ENCODE results near the gene RASA1. TPM values are rescaled to one million over a fixed set of nuclear protein-coding genes. Genes with fewer than 3 reads are reported as not detected.

RASA1 gene
- total RNA-seq, 4 donors from 2014 or later = 12.0 to 16.8 (median 12.2) TPM

DNA sequence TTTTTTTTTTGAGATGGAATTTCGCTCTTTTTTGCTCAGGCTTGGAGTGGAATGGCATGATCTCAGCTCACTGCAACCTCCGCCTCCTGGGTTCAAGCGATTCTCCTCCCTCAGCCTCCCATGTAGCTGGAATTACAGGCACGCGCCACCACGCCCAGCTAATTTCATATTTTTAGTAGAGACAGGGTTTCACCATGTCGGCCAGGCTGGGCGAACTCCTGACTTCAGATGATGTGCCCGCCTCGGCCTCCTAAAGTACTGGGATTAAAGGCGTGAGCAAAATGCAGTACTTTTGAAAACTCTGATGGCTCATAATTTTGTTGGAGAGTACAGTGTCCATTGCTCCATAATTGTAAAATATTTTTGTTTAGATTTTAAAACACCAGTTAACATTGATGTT is 92.4 kb downstream of the RASA1 start:
- in situ Hi-C loops (cut with MboI; ENCODE audit: low sequenced_read_pairs in 4 of 4) = no loop called here
- peaks cover 0 to 4% of the 10 kb centered on the region in 2 donors for H3K36me3 ChIP-seq
- intact Hi-C loops (cut with DNase I; ENCODE audit: low total_unique reads) = no loop called here

DNA sequence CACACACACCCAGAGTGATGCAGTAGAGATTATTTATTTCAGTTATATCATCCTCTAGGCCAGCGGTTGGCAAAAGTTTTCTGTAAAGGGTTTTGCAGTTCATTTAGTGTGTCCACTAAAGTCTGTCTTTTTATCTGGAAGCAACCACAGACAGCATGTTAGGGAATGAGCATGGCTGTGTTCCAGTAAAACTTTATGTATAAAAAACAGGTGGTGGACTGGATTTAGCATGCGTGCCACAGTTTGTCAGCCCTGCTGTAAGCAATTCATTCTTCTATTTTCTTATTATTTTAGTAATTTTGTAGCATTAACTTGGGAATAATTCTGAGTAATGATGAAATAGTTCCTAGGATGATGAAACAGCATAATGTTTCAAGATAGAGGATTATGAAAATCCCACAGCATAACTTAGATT is 93.4 kb downstream of the RASA1 start:
- no peaks in the 10 kb centered on the region for H3K4me1 ChIP-seq
- H3K36me3 ChIP-seq = peaks cover 0 to 6% of the 10 kb centered on the region in 2 donors
- H3K27me3 ChIP-seq = no peaks in the 10 kb centered on the region
- in situ Hi-C loops (cut with MboI; ENCODE audit: low sequenced_read_pairs in 4 of 4) = no loop called here
- TF ChIP-seq, protein P1, sequence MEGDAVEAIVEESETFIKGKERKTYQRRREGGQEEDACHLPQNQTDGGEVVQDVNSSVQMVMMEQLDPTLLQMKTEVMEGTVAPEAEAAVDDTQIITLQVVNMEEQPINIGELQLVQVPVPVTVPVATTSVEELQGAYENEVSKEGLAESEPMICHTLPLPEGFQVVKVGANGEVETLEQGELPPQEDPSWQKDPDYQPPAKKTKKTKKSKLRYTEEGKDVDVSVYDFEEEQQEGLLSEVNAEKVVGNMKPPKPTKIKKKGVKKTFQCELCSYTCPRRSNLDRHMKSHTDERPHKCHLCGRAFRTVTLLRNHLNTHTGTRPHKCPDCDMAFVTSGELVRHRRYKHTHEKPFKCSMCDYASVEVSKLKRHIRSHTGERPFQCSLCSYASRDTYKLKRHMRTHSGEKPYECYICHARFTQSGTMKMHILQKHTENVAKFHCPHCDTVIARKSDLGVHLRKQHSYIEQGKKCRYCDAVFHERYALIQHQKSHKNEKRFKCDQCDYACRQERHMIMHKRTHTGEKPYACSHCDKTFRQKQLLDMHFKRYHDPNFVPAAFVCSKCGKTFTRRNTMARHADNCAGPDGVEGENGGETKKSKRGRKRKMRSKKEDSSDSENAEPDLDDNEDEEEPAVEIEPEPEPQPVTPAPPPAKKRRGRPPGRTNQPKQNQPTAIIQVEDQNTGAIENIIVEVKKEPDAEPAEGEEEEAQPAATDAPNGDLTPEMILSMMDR (IDR thresholded peaks at IDR 0.05 in 4 of 5, conservative IDR thresholded peaks at IDR 0.05 in 1 of 5) = no peak
- no peak for TF ChIP-seq POLR2A (IDR thresholded peaks at IDR 0.05)
- intact Hi-C loops (cut with DNase I; ENCODE audit: low total_unique reads) = no loop called here
- H3K4me3 ChIP-seq = no peak overlapping the region
- no peaks in the 10 kb centered on the region for H3K9me3 ChIP-seq
- peak; percentile 30 to 33 for ATAC-seq
- no peak overlapping the region for H3K27ac ChIP-seq
- DNase-seq = no peak

More for the DNA sequence above, 92.4 kb downstream of the RASA1 start:
- DNase-seq = no peak
- no peak for ATAC-seq
- TF ChIP-seq POLR2A (IDR thresholded peaks at IDR 0.05) = no peak
- TF ChIP-seq, protein P1 (IDR thresholded peaks at IDR 0.05 in 4 of 5, conservative IDR thresholded peaks at IDR 0.05 in 1 of 5) = no peak
- no peaks in the 10 kb centered on the region for H3K27me3 ChIP-seq
- H3K9me3 ChIP-seq = no peaks in the 10 kb centered on the region
- H3K4me3 ChIP-seq = no peak overlapping the region
- H3K4me1 ChIP-seq = no peaks in the 10 kb centered on the region
- no peak overlapping the region for H3K27ac ChIP-seq

DNA sequence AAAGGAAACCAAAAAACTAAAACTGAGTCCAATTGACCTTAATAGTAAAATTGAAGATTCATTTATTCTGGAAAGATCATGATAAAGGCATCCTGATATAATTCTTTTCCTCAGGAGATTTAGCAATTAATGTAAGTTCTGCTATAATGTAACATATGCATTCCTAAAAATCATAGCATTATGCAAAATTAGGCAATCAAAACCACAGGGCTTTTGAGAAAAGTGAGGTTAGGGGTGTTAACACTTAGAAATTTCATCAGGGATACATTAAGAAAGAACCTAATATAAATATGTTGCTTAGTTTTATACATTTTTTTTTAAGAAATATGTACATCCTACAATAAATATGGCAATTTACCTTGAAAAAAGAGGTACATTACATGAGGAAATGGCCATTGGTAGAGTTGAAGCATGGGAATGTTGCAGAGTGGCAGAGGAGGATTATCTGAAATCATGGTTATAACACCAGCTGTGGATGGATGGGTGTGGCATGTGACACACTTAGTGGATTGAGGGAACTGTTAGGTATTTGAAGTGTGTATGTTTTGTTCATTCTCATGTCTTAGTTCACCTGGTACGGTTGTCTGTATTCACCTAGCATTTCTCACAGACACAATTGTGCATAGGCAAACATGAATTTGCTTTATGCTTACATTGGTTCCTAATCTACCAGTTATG is 94.0 kb downstream of the RASA1 start:
- in situ Hi-C loops (cut with MboI; ENCODE audit: low sequenced_read_pairs in 4 of 4) = no loop called here
- ATAC-seq = no peak

DNA sequence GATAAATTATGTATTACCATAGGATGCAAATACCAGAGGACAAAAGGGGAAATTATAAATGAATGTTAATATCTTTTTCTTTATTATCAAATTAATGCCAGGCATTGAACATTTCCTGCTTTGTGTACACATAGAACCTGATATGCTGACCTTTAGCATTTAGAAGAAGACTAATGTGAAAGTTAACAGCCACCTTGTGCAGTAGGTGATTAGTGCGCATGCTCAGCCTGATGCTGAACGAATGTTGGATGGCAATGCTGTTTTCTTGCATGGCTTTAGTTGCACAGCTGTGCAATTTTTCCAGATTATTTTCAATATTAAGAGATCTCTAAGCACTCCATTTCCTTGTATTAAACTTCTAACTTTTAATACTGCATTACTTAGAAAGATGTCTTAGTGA is 99.6 kb downstream of the RASA1 start:
- Histone ChIP-seq H3K4me3 (no peak overlapping the region), H3K27ac (no peak overlapping the region), H3K36me3 (peaks cover 0 to 11% of the 10 kb centered on the region in 2 donors), H3K9me3 (no peaks in the 10 kb centered on the region), H3K27me3 (no peaks in the 10 kb centered on the region), H3K4me1 (peaks cover 18 to 20% of the 10 kb centered on the region in 2 donors)
- no peak for ATAC-seq
- in situ Hi-C loops (cut with MboI; ENCODE audit: low sequenced_read_pairs in 4 of 4) = no loop called here
- TF ChIP-seq, protein P1 (IDR thresholded peaks at IDR 0.05 in 4 of 5, conservative IDR thresholded peaks at IDR 0.05 in 1 of 5) = no peak
- TF ChIP-seq POLR2A (IDR thresholded peaks at IDR 0.05) = no peak
- intact Hi-C loops (cut with DNase I; ENCODE audit: low total_unique reads) = loop anchor here (5.0 kb wide), 1 partner anchor 40 kb away; no protein-coding TSS in a partner anchor
- no peak for DNase-seq

More for the DNA sequence above, 94.0 kb downstream of the RASA1 start:
- TF ChIP-seq, protein P1 (IDR thresholded peaks at IDR 0.05 in 4 of 5, conservative IDR thresholded peaks at IDR 0.05 in 1 of 5) = no peak
- TF ChIP-seq POLR2A (IDR thresholded peaks at IDR 0.05) = no peak
- Histone ChIP-seq H3K4me3 (no peak overlapping the region), H3K27ac (no peak overlapping the region), H3K4me1 (no peaks in the 10 kb centered on the region), H3K27me3 (no peaks in the 10 kb centered on the region), H3K36me3 (peaks cover 0 to 8% of the 10 kb centered on the region in 2 donors), H3K9me3 (no peaks in the 10 kb centered on the region)
- no peak for DNase-seq
- intact Hi-C loops (cut with DNase I; ENCODE audit: low total_unique reads) = no loop called here

Data from gastrocnemius medialis (tissue), 4 donors.